ENCODE results near the gene DCANP1. TPM values are rescaled to one million over a fixed set of nuclear protein-coding genes. Genes with fewer than 3 reads are reported as not detected.

Gene DCANP1
- total and polyA plus RNA-seq, 9 donors = 0.08 TPM; not detected in 8

- intact Hi-C loops (cut with DNase I) = no loop called here
- no peaks in the 10 kb centered on the region for H3K27me3 ChIP-seq
- H3K4me3 ChIP-seq = no peak overlapping the region
- H3K4me1 ChIP-seq (ENCODE audit: insufficient read depth) = peaks cover 3% of the 10 kb centered on the region
- no peak overlapping the region for H3K27ac ChIP-seq
- 2 to 5% (median 4%) methylated on average over 5 of the region's 5 CpGs for WGBS, 3 donors
- no peak for TF ChIP-seq CTCF (IDR thresholded peaks at IDR 0.05)
- no peak for TF ChIP-seq EP300 (IDR thresholded peaks at IDR 0.05)
- no peak for TF ChIP-seq POLR2A (IDR thresholded peaks at IDR 0.05)
- H3K9me3 ChIP-seq = no peaks in the 10 kb centered on the region
- H3K36me3 ChIP-seq = no peaks in the 10 kb centered on the region
- peak in 4 of 5 donors; percentile 23 to 53 (median 34) for DNase-seq
These were observed 11.8 kb upstream of the DCANP1 start for GRCh38 chr5:135458921-135459331.

DNA sequence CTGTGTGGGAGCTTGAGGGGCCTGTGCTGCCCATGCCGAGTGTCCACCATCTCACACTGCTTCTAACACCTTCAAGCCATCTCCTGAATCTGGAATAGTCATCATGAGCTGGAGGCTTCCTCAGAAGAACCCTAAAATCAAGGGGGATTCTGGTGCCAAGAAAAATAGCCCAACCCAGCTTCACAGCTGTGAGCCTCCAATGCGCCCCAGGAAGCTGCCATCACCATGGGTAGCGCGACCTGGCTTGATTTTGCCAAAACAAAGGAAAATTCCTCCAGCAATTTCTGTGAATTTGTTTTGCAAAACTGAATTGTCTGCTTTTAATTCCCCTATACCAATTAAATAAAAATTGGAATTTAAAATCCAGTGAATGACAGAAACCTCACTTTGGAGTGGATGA, 11.2 kb upstream of the DCANP1 start:
- H3K27me3 ChIP-seq = no peaks in the 10 kb centered on the region
- no peak overlapping the region for H3K27ac ChIP-seq
- H3K4me1 ChIP-seq (ENCODE audit: insufficient read depth) = peaks cover 3% of the 10 kb centered on the region
- H3K9me3 ChIP-seq = no peaks in the 10 kb centered on the region
- 92 to 94% (median 92%) methylated on average over 4 of the region's 4 CpGs for WGBS, 3 donors
- peak in 1 of 5 donors; percentile 3 for DNase-seq
- no peak overlapping the region for H3K4me3 ChIP-seq
- H3K36me3 ChIP-seq = no peaks in the 10 kb centered on the region
- no peak for TF ChIP-seq EP300 (IDR thresholded peaks at IDR 0.05)
- TF ChIP-seq CTCF (IDR thresholded peaks at IDR 0.05) = no peak
- no peak for TF ChIP-seq POLR2A (IDR thresholded peaks at IDR 0.05)
- intact Hi-C loops (cut with DNase I) = no loop called here

DNA sequence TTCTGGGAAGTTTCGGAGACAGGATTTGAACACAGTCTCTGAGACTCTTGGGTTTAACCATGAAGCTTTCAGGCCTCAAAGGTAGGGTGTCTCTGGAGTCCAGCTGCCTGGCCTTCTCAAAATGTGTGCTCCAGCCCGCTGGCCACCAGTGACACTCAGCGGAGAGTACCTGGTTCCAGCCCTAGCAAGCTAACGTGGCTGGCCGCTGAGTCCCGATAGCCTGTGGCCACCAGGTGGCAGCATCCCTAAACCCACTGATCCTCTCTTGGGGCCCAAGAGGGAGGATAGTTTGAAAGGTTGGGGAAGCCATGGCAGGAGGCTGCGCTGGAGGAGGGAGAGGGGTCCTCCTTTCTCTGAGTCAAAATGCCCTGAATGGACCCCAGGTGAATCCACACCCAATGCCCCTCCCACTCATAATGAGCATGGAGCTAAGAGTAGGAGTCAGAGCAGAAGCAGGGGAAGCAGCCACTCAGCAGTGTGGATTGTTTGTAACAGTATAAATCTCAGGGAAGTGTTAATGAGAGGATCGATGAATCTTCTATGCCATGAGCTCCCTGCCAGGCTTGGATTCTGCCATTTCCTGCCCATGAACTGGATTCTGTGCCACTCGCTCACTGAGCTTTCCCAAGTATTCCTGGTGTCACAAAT, 10.4 kb upstream of the DCANP1 start:
- Histone ChIP-seq H3K4me1 (ENCODE audit: insufficient read depth) (peaks cover 3% of the 10 kb centered on the region), H3K27me3 (no peaks in the 10 kb centered on the region), H3K36me3 (no peaks in the 10 kb centered on the region), H3K9me3 (no peaks in the 10 kb centered on the region), H3K27ac (no peak overlapping the region), H3K4me3 (no peak overlapping the region)
- TF ChIP-seq CTCF (IDR thresholded peaks at IDR 0.05) (no peak), POLR2A (IDR thresholded peaks at IDR 0.05) (no peak)
- peak in 4 of 5 donors; percentile 23 to 49 (median 26) for DNase-seq
- 53 to 59% (median 55%) methylated on average over 9 of the region's 9 CpGs for WGBS, 3 donors
- intact Hi-C loops (cut with DNase I) = no loop called here

DNA sequence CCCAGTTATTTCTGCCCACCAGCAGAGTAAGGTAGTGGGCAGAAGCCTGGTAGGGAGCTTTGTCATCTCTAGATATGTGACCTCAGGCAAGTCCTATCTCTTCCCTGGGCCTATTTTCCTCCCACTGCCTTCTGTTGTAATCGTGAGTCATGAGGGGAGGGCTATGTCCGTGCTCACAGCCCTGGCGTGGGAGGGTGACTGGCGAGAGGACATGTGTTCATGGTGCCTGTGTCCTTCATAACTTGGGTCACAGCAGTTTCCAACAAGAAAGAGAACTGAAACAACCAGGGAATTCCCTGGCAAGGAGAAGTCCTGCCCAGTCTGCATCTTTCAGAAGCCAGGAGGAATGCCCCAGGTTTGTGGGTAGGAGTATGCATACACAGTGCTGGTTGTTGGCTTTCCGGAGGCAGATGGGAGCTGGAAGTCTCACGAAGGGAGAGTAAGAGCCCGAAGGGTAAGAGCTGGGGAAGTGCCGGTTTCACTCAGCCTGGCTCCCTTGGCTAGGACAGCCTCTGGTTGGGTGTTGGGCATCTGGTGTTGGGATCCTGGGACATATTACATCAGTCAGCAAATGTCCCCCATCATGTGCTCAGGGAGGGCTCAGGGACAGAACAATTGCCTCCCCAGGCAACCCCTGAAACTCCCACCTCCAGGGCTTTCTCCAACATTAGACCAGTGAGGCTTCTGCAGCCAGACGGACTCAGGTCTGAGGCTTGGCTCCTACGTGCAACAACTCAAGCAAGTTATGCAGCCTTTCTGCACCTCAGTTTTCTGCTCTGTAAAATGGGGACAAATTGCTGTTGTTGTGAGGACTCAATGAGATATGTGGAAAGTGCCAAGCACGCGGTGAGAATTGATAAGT, 9.3 kb upstream of the DCANP1 start:
- intact Hi-C loops (cut with DNase I) = no loop called here
- no peak overlapping the region for H3K27ac ChIP-seq
- peaks cover 3% of the 10 kb centered on the region for H3K4me1 ChIP-seq (ENCODE audit: insufficient read depth)
- 65 to 72% (median 67%) methylated on average over 12 of the region's 12 CpGs for WGBS, 3 donors
- DNase-seq = peak in 1 of 5 donors; percentile 16
- no peak for TF ChIP-seq EP300 (IDR thresholded peaks at IDR 0.05)
- TF ChIP-seq CTCF (IDR thresholded peaks at IDR 0.05) = no peak
- no peak for TF ChIP-seq POLR2A (IDR thresholded peaks at IDR 0.05)
- H3K4me3 ChIP-seq = no peak overlapping the region
- H3K27me3 ChIP-seq = no peaks in the 10 kb centered on the region
- H3K9me3 ChIP-seq = no peaks in the 10 kb centered on the region
- no peaks in the 10 kb centered on the region for H3K36me3 ChIP-seq

All from ovary (tissue), 9 donors.